Small intestine (tissue), 7 donors: ENCODE data around the gene RPP14. TPM values are rescaled to one million over a fixed set of nuclear protein-coding genes. Genes with fewer than 3 reads are reported as not detected.

Experiments
- DNase-seq, 2 donors: peaks; one replicate each; pipeline versions ENCODE4 v3.0.0 to v3.0.0-alpha.2; 2013
- FAIRE-seq: peaks from 2 replicates; lab custom pipeline; 2012; peaks lifted over from hg19 to GRCh38; lab: Jason Lieb, UNC
- H3K27ac ChIP-seq, 3 donors: one replicate each; pipeline ENCODE4 v1.5.1; 2013; ENCODE audit warnings: low read length in 2 of 3, mild to moderate bottlenecking in 2 of 3, control low read depth in 1 of 3, inconsistent platforms in 1 of 3, low read depth in 1 of 3, moderate library complexity in 1 of 3
- H3K27me3 ChIP-seq, 3 donors: one replicate each; pipeline ENCODE4 v1.6.1; 2013; ENCODE audit warnings: low read length in 3 of 3, inconsistent platforms in 1 of 3; ENCODE audit not compliant: control insufficient read depth in 3 of 3, insufficient read depth in 3 of 3
- H3K36me3 ChIP-seq, 3 donors: one replicate each; pipeline ENCODE4 v1.6.1; 2013; ENCODE audit warnings: low read length in 3 of 3, inconsistent platforms in 1 of 3, low read depth in 1 of 3, mild to moderate bottlenecking in 1 of 3, moderate library complexity in 1 of 3; ENCODE audit not compliant: control insufficient read depth in 3 of 3, insufficient read depth in 2 of 3
- H3K4me1 ChIP-seq, 3 donors: one replicate each; pipeline ENCODE4 v1.6.1; 2013; ENCODE audit warnings: low read length in 2 of 3, inconsistent platforms in 1 of 3, low read depth in 1 of 3, mild to moderate bottlenecking in 1 of 3, moderate library complexity in 1 of 3; ENCODE audit not compliant: control insufficient read depth in 3 of 3, insufficient read depth in 2 of 3
- H3K4me3 ChIP-seq, 3 donors: one replicate each; pipeline ENCODE4 v1.5.1; 2013; ENCODE audit warnings: low read length in 3 of 3, control low read depth in 1 of 3, inconsistent platforms in 1 of 3, low read depth in 1 of 3, mild to moderate bottlenecking in 1 of 3, moderate library complexity in 1 of 3
- H3K9me3 ChIP-seq, 2 donors: one replicate each; pipeline ENCODE4 v1.6.1; 2013; ENCODE audit warnings: low read depth in 1 of 2, low read length in 1 of 2; ENCODE audit not compliant: control insufficient read depth in 2 of 2, insufficient read depth in 1 of 2
- WGBS, 3 donors: extraction: QIAGEN DNeasy Blood & Tissue Kit; methylation state at CpG; one replicate each; pipeline ENCODE4 v1.1.7; 2013; 5-methylcytosine and 5-hydroxymethylcytosine counted together
- polyA plus RNA-seq, 4 donors: library from polyadenylated mRNA; stranded (reverse) in 3 of 4; unstranded in 1 of 4; fragments of 200-250 nt in 3 of 4; fragments of 120-200 nt in 1 of 4; gene quantifications; one replicate each; pipeline versions ENCODE4 v1.2.1 to v1.2.3, GENCODE V29; 2013
- donor health status: healthy with polysubstance abuse.
- donor health status: control.
- donor health status: control.
- donor health status: Bipolar disorder and iron deficiency.
- donor health status: healthy.

Gene RPP14
- polyA plus RNA-seq, 4 donors, result 11.7 to 21.6 (median 19.3) TPM

- Histone ChIP-seq H3K27me3 (no peaks in the 10 kb centered on the region), H3K4me1 (peaks cover 0 to 3% (median 0%) of the 10 kb centered on the region in 3 donors), H3K27ac (no peak overlapping the region), H3K36me3 (no peaks in the 10 kb centered on the region), H3K4me3 (no peak overlapping the region), H3K9me3 (no peaks in the 10 kb centered on the region)
- WGBS, 3 donors, result 83 to 92% (median 87%) methylated on average over 3 of the region's 3 CpGs
- FAIRE-seq (no peak), DNase-seq (no peak)
These were observed 51.4 kb downstream of the RPP14 start for GRCh38 chr3:58357402-58357801.

GRCh38 chr3:58358092-58358491 lies 52.0 kb downstream of the RPP14 start:
- FAIRE-seq (no peak), DNase-seq (no peak)
- Histone ChIP-seq H3K9me3 (no peaks in the 10 kb centered on the region), H3K27ac (no peak overlapping the region), H3K36me3 (no peaks in the 10 kb centered on the region), H3K4me1 (peaks cover 0 to 3% (median 0%) of the 10 kb centered on the region in 3 donors), H3K4me3 (no peak overlapping the region), H3K27me3 (no peaks in the 10 kb centered on the region)
- 87 to 100% (median 92%) methylated on average over 3 of the region's 3 CpGs for WGBS, 3 donors

- Histone ChIP-seq H3K4me3 (no peak overlapping the region), H3K4me1 (peaks cover 0 to 2% (median 0%) of the 10 kb centered on the region in 3 donors), H3K27me3 (no peaks in the 10 kb centered on the region), H3K9me3 (no peaks in the 10 kb centered on the region), H3K27ac (no peak overlapping the region), H3K36me3 (no peaks in the 10 kb centered on the region)
- DNase-seq, result no peak
- 71 to 93% (median 92%) methylated on average over 4 of the region's 4 CpGs for WGBS, 3 donors
- no peak for FAIRE-seq
These were observed 52.8 kb downstream of the RPP14 start for GRCh38 chr3:58358808-58359207.

- 89 to 93% (median 93%) methylated on average over 4 of the region's 4 CpGs for WGBS, 3 donors
- no peak overlapping the region for H3K27ac ChIP-seq
- no peak for FAIRE-seq
These were observed 53.6 kb downstream of the RPP14 start for GRCh38 chr3:58359621-58360020.

GRCh38 chr3:58361866-58362265 lies 55.8 kb downstream of the RPP14 start:
- Histone ChIP-seq H3K9me3 (no peaks in the 10 kb centered on the region), H3K27ac (no peak overlapping the region), H3K27me3 (no peaks in the 10 kb centered on the region), H3K36me3 (no peaks in the 10 kb centered on the region), H3K4me3 (no peak overlapping the region), H3K4me1 (no peaks in the 10 kb centered on the region)
- DNase-seq (no peak), FAIRE-seq (no peak)

More at GRCh38 chr3:58359621-58360020, 53.6 kb downstream of the RPP14 start:
- no peaks in the 10 kb centered on the region for H3K9me3 ChIP-seq
- DNase-seq, result no peak
- no peak overlapping the region for H3K4me3 ChIP-seq
- no peaks in the 10 kb centered on the region for H3K27me3 ChIP-seq
- no peaks in the 10 kb centered on the region for H3K4me1 ChIP-seq
- H3K36me3 ChIP-seq, result no peaks in the 10 kb centered on the region

- Histone ChIP-seq H3K4me3 (no peak overlapping the region), H3K27ac (no peak overlapping the region), H3K36me3 (peaks cover 0 to 5% (median 3%) of the 10 kb centered on the region in 3 donors), H3K27me3 (no peaks in the 10 kb centered on the region), H3K4me1 (no peaks in the 10 kb centered on the region), H3K9me3 (no peaks in the 10 kb centered on the region)
- FAIRE-seq (no peak), DNase-seq (no peak)
- WGBS, 3 donors, result 68 to 76% (median 75%) methylated on average over 1 of the region's 1 CpG
These were observed 60.7 kb downstream of the RPP14 start for GRCh38 chr3:58366699-58367098.

- H3K4me1 ChIP-seq, result no peaks in the 10 kb centered on the region
- 81 to 94% (median 86%) methylated on average over 1 of the region's 1 CpG for WGBS, 3 donors
- DNase-seq (no peak), FAIRE-seq (no peak)
- H3K4me3 ChIP-seq, result no peak overlapping the region
- H3K27me3 ChIP-seq, result no peaks in the 10 kb centered on the region
- H3K27ac ChIP-seq, result no peak overlapping the region
- H3K36me3 ChIP-seq, result peaks cover 0 to 5% (median 3%) of the 10 kb centered on the region in 3 donors
- no peaks in the 10 kb centered on the region for H3K9me3 ChIP-seq
These were observed 63.0 kb downstream of the RPP14 start for GRCh38 chr3:58369038-58369437.

Other genes starting within 250 kb of the RPP14 start
- gene DNASE1L3, start 95.3 kb upstream of the RPP14 start, polyA plus RNA-seq, result 10 to 100 TPM in 2 of 4 donors, 1 to 10 TPM in 2; 2.9 to 56.0 (median 10.6) TPM
- 10 to 100 TPM; 12.1 to 42.9 (median 32.3) TPM for gene ABHD6, start 68.5 kb upstream of the RPP14 start, polyA plus RNA-seq
- 10 to 100 TPM in 1 of 4 donors, 1 to 10 TPM in 3; 5.4 to 13.1 (median 7.1) TPM for gene HTD2, start 275 bp downstream of the RPP14 start, polyA plus RNA-seq
- 10 to 100 TPM in 1 of 4 donors, 1 to 10 TPM in 3; 5.1 to 14.2 (median 9.2) TPM for gene PXK, start 26.6 kb downstream of the RPP14 start, polyA plus RNA-seq
- 10 to 100 TPM; 60.5 to 68.4 (median 64.9) TPM for gene PDHB, start 127.6 kb downstream of the RPP14 start, polyA plus RNA-seq
- gene KCTD6, start 185.9 kb downstream of the RPP14 start, polyA plus RNA-seq, result 10 to 100 TPM in 1 of 4 donors, 1 to 10 TPM in 3; 2.4 to 22.6 (median 4.7) TPM
- gene ACOX2, start 230.9 kb downstream of the RPP14 start, polyA plus RNA-seq, result 100 to 1,000 TPM in 2 of 4 donors, 10 to 100 TPM in 2; 34.5 to 156 (median 89.0) TPM